ENCODE results near the gene EFNA2.
A peak's percentile ranks its signal among the peaks of the same experiment; 100 is the strongest.
"Not testable (repeated sequence)": the region's sequence is repeated elsewhere in the genome, so short reads cannot be mapped to it uniquely, and the experiment has no call there.

EFNA2 gene

DNA sequence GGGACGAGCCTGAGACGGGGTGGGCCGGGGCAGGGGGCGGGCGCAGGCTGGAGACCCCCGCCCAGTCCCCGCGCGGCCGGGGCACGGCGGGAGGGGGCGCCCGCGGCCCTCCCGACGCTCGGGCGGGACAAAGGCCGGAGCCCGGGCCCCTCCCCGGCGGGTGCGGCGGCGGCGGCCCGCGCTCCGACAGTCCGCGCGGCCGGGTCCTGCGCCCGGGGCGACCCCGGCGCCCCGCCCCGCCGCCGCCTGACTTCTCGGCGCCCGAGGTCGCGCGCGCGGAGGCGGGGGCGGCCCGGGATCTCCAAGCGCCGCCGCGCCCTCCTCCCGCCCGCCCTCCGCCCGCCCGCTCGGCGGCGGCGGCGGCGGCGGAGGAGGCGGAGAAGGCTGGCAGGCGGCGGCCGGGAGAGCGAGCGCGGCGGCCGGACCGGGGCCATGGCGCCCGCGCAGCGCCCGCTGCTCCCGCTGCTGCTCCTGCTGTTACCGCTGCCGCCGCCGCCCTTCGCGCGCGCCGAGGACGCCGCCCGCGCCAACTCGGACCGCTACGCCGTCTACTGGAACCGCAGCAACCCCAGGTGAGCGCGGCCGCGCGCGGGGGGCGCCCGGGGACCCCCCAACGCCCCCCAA is at the start of gene EFNA2:
Gene EFNA2 (plus strand): TSS at position 137 of the 624 bp plus-strand sequence. CDS start 296 bp downstream, at position 433.
- DNase-seq (ENCODE audit: low spot score), result no peak

DNA sequence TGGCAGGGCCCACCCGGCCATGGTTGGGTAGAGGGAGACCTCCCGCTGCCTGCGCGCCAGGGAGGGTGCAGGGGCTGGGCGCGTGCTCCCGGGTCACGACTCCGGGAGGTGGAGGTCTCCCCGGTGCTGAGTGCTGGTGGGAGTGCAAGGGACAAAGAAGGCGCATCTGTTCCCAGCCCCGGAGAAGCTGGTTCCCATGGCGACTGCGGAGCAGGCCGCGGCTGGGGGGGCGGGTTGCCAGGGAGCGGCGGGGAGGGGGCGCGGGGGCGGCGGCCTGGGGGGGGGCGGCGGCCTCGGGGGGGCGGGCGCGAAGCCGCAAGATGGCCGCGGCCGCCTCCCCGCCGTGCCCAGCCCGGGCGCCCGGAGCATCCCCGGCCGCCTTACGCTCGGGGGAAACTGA is 49.1 kb upstream of the EFNA2 start:
- DNase-seq (ENCODE audit: low spot score), result no peak

DNA sequence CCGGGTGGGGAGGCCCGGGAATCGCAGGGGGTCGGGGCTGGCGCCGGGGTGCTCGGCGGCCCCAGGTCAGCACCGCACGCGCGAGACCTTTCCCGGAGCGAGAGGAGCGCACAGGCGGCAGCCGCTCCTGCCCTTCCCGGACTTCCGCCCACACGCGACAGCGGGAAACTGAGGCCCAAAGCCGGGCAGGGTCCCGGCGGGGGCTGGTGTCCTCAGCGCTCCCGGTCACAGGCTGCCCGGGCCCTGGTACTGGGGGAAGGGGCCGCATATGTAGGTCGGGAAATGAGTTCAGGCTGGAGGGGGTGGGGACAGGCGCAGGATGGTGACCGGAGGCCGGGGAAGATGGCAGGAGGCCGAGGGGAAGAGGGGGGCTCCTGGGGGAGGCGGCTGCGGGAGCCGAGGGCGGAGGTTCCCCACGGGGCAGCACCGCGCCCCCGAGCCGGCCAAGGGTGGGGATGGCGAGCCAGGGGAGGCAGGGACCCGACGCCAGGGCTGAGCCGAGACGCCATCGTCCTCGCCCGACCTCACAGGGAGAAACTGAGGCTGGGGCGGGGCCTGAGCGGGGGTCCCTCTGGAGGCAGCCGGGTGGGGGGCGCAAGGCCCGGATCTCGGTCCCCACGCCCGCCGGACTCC is 48.5 kb upstream of the EFNA2 start:
- DNase-seq (ENCODE audit: low spot score), result no peak

DNA sequence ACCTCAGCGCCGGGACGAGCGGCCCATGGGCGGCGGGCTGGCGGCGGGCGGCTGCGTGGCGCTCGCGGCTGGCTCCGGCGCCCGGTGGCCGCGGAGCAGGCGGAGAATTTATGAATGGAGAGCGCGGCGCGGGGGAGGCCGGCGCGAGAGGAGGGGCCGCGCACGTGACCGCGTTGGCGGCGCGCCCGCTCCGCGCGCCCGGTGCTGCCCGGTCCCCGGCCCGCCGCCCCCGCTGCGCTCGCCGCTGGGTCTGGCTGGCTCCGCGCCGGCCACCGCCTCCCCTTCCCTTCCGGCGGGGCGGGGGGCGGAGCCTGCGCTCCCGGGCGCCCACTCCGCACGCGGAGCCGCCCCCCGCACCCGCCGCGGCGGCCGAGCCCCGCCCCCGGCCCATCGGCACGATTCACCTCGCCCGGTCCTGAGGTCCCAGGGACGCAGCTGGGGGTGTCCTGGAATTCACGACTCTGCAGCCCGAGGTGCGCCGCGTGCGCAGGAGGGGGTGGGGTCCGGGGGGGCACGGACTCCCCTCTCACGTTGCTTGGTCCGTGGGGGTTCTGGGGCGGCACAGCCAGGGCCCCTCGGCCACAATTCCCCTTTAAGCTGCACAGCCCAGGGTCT is 47.8 kb upstream of the EFNA2 start, which contains the start of gene CBARP:
Gene CBARP (minus strand): TSS at position 252 of the 615 bp plus-strand sequence. CDS start 1,905 bp downstream, outside the sequence.
- no peak for DNase-seq (ENCODE audit: low spot score)

DNA sequence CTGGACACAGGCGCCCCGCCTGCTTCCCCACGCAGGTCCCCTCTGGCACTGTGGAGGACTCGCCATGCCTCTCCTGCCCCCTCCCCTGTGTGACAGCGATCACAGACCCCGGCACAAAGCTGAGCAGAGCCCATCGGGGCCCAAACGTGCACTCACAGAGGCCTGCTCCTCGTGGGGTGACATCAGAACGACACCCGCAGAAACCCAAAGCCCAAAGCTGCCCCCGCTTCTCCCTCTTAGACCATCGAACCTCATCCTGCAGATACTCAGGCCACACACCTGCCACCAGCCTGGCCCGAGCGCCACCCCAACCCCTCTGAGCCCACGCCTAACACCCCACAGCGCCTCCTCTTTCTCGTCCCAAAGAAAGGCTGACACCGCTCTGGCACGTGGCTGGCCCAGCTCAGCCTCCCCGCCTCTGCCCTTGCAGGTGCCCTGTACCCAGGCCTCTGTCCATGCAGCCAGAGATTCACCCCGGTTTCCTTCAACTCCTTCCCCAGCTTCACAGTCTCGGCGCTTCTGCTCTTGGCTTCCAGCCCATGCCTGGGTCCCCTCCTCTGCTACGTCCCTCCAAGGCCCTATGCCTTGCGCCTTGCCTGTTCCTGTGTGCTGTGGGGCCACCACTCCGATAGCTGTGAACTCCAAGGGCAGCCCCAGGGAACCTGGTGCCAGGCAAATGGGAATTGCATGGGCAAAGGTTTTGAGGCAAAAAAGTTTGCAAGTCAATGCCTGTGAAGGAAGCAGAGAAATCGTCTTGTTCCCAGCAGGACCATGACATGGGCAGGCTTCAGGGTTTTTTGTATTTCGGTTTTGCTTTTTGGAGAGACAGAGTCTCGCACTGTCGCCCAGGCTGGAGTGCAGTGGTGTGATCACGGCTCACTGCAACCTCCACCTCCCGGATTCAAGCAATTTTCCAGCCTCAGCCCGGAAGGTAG is 47.0 kb upstream of the EFNA2 start:
- no peak for DNase-seq (ENCODE audit: low spot score)

DNA sequence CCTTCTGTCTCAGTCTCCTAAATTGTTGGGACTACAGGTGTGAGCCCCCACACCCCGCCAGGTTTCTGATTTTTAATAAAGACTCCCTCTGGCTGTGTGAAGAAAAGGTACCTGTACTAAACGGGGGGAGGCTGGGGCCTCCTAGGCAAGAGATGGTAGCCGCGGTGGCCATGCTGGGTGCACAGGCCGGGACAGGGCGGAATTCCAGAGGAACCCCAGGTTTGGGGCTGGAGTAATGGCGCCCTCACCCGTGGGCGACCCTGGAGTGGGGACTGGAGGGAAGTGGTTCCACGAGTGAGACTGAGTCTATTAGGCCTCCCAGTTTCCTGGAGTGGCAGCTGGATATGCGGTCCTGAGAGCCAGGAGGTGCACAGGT is 46.3 kb upstream of the EFNA2 start:
- DNase-seq (ENCODE audit: low spot score), result no peak

DNA sequence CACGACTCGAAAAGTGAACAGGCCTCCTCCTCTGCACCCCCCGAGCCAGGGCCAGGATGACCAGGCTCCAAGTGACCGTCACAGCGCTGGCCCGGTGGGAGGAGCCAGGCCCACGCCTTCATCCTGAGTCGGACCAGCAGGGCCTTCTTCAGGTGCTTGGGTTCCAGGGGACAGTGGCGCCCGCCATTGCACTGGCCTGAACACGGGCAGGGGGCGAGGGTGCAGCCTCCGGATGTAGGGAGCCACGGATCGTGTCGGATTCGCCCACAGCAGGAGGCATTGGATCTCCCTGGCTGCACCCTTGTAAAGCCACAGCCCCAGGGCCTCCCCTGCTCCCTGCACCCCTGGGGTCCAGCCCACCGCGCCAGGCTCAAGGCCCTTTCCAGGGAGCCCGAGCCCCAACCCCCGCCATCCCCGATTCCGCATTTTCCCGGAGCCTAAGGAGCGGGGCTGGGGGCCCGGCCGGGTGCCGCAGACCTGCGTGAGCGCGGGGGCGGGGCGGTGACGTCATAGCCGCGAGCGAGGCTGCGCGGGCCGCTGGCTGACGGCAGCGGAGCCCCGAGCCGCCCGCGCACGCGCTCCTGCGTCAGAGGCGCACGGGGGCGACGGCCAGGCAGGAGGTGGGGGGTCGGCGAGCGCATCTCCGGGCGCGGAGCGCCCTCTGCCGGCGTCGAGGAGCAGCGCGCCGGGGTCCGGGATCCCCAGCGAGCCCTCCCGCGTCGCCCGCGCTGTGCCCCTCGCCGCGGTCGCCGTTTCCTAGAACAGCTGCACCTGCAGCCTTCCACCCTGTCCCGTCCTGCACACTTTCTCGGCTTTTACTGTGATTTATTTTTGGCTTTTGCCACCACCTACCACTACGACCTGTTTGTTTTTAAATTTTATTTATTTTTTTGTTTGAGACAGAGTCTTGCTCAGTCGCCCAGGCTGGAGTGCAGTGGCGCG is 45.6 kb upstream of the EFNA2 start:
- peak; percentile 85 for DNase-seq (ENCODE audit: low spot score)

DNA sequence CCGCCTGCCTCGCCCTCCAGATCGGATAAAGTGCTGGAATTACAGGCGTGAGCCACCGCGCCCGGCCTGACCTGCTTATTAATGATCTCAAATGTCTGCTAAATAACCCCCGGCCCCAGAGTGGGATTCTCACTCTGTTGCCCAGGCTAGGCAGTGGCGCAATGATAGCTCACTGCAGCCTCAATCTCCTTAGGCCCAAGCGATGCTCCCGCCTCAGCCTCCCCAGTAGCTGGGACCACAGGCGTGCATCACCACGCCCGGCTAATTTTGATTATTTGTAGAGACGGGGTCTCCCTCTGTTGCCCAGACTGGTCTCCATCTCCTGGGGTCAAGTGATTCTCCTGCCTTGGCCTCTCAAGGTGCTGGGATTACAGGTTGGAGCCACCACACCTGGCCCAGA is 44.7 kb upstream of the EFNA2 start:
- no peak for DNase-seq (ENCODE audit: low spot score)

DNA sequence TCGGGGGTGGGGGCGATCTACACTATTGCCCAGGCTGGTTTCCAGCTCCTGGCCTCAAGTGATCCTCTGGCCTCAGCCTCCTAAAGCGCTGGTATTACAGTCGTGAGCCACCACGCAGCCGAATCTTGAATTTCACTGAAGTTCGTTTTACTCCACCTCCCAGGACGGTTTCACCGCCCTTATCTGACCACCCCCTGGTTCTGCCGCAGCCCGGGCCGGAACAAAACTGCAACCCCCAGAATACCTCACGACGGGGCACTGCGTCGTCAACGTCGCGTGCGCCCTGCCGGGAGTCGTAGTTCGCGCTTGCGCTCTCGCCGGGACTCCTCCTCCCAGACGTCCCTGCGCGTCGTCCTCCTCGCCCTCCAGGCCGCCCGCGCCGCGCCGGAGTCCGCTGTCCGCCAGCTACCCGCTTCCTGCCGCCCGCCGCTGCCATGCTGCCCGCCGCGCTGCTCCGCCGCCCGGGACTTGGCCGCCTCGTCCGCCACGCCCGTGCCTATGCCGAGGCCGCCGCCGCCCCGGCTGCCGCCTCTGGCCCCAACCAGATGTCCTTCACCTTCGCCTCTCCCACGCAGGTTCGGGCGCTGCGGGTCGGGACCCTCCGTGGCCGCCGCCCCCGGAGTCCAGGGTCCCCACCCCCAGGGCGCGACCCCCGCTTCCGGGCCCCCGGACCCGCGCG is 44.1 kb upstream of the EFNA2 start, which contains the start of gene ATP5F1D:
Gene ATP5F1D (plus strand): TSS at position 335 of the 679 bp plus-strand sequence. CDS start 100 bp downstream, at position 435.
- DNase-seq (ENCODE audit: low spot score), result peak; percentile 92

DNA sequence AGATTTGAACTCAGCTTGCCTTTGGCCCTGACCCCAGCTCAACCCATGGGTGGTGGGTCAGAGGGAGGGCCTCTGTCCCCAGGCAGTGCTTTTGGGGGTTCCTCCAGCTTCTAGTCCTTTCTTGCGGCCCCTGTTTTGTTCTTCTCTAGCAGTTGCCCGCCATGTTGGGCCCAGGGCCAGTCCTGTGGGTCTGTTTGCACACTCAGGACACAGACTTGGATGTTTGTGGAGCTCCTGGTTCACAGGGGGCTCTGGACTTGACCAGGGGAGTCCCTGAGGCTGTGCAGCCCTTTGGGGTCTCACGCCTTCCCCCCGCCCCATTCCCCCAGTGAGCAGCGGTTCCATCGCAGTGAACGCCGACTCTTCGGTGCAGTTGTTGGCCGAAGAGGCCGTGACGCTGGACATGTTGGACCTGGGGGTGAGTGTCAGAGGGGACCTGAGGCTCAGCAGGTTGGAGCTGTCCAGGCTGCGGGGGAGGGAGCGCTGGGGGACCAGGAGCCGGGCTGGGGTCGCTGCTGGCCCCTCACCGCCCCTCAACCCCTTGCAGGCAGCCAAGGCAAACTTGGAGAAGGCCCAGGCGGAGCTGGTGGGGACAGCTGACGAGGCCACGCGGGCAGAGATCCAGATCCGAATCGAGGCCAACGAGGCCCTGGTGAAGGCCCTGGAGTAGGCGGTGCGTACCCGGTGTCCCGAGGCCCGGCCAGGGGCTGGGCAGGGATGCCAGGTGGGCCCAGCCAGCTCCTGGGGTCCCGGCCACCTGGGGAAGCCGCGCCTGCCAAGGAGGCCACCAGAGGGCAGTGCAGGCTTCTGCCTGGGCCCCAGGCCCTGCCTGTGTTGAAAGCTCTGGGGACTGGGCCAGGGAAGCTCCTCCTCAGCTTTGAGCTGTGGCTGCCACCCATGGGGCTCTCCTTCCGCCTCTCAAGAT is 41.6 kb upstream of the EFNA2 start:
- peak; percentile 88 for DNase-seq (ENCODE audit: low spot score)

DNA sequence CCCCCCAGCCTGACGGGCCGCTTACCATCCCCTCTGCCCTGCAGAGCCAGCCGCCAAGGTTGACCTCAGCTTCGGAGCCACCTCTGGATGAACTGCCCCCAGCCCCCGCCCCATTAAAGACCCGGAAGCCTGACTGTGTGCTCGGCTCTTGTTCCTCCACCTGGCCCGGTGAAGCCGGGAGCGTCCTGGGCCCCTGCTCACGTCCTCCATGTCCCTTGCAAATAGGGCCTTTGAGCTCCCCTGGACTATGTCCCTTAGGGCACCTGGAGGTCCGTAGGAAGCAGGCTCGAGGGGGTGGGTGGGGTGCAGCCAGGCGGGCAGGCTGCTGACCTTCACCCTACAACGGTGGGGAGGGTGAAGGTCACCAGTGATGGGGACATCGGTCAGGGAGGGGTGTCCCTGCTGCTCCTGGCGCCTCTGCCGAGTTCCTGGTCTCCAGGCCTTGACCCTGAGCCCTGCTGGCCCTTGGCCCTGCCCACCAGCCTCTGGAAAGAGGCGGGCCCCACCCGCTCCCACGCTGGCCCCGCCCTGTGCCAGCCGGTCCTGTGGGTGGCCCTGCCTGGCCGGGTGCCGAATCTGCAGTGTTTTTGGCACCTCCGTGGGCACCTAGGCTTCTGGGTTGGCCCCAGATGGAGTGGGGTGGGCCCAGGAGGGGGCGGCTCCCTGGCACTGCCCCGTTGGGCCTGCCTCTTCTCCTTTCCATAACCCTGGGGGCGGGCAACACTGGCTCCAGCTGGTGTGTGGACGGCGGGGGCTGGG is 40.8 kb upstream of the EFNA2 start:
- DNase-seq (ENCODE audit: low spot score), result no peak

DNA sequence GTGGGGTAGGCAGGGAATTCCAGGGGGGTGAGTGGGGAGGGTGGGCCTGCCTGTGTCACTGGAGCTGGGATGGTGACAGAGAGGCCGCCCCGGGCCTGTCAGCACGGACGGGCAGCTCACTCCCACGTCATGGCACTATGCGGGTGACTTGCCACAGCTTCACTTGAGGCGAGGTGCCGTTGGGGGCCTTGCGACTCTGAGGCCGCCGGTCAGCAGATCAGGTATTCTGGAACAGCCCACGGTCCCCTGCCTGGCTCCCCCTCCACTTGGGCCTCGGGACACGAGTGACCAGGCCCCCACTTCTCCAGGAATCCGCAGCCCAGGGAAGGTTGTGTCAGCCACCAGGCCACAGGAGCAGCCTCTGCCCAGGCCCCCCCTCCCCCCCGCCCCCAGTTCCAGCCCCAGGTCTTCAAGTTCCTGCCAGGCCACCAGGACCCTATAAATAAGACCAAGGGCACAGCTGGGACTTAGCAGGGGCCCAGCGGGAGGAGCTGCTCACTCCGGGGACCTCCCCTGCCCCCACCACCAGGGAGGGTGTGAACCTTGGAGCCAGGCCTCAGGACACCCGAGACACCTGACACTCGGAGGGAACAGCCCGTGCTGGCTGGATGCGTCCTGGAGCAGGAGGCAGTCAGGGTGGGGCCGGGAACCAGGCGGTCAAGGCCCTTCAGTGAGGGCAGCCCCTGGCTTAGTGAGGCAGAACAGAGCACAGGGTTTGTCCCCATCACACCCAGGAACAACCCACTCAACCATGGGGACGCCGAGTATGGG is 40.0 kb upstream of the EFNA2 start:
- no peak for DNase-seq (ENCODE audit: low spot score)

DNA sequence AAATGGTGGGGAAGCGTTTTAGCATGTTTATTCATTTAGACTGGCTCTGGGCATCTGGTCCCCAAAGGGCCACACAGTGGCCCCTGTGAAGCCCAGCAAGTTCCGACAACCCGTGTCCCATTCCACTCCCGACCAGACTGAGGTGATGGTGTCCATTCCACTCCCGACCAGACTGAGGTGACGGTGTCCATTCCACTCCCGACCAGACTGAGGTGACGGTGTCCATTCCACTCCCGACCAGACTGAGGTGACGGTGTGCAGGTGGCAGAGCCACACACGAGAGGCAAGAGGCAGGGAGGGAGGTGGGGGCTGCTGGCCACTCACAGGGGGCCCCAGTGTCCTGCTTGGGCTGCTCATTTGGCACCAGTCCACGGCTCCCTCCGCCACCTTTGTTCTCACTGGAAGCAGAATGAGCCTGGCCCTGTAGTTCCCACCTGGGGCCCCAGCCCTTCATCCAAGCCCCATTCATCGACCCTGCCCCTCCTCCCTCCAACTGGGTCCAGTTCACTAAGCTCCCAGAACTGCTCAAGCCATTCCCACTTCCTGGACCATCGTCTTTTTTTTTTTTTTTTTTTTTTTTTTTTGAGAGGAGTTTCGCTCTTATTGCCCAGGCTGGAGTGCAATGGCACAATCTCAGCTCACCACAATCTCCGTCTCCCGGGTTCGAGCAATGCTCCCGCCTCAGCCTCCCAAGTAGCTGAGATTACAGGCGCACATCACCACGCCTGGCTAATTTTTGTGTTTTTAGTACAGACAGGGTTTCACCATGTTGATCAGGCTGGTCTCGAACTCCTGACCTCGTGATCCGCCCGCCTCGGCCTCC is 39.2 kb upstream of the EFNA2 start:
- not testable (repeated sequence) for DNase-seq (ENCODE audit: low spot score)

DNA sequence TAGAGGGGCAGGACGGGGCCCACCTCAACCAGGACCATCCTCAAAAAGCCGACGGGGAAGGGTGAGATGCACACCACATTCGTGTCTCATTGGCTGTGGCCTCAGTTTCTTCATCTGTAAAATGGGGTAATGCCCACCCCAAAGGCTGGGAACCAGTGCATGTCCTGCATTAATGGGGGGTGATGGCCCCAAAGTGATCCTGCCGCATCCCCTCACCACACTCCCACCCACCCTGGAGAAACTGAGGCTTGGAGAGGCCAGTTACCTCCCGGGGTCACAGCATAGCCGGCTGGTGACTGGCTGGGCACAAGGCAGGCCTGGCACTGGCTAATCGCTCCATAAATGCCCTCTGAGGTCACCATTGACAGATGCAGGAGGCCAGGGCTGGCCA is 37.9 kb upstream of the EFNA2 start:
- DNase-seq (ENCODE audit: low spot score), result no peak

DNA sequence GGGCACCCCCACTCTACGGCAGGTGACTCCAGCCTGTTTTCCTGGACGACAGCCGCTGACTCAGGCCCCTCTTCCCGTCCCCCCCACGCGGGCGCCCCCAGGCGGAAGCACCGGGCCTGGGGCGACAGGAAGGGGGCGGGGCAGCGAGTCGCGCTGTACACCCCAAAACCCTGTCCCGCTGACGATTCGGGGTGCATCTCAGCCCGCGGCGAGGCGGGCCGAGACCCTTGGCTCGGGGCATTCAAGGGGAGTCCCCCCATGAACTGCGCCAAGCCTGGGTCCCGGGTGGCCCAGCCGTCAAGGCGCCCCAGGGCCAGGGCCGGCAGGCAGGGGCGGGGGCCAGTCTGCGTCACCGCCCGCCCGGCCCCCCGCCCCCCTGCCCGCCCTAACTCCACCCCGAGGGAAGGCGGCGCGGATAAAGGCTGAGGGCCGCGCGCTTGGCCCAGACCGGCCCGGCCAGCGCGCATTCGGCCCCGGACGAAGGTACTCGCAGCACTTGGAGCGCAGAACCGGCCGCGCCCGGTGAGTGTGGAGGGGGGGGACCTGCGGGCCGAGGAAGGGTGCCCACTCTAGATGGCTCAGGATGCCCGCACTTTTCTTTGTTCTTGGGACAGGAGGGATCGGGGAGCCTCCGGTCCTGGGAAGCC is 37.4 kb upstream of the EFNA2 start, which contains the start of gene MIDN:
Gene MIDN (plus strand): TSS at position 445 of the 647 bp plus-strand sequence. CDS start 1,714 bp downstream, outside the sequence.
- DNase-seq (ENCODE audit: low spot score), result no peak

DNA sequence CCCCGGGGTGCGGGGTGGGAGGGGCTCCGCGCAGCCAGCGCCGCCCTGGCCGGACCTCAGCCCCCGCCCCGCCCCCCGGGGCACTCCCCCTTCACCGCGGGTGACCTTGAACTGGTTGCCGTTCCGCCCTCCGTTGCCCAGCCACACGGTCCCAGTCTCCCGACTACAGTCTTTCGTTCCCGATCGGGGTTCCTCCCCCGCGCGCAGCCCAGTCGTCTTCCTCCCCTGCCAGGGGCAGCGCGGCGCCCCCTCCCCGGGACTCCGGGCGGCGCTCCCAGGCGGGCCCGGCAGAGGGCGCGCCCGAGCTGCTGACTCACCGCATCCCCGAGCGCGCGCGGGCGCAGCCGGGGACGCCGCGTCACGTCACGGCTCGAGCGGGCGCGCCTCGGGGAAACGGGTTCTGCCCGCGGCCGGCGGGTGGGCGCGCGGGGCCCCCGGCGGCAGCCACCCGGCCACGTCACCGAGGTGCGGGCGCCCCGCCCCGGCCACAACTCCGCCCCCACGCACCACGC is 36.8 kb upstream of the EFNA2 start:
- peak; percentile 66 for DNase-seq (ENCODE audit: low spot score)

All from cerebellar cortex (tissue), 1 donor.